ENCODE measurements around the gene L3MBTL2. TPM values are rescaled to one million over a fixed set of nuclear protein-coding genes. Genes with fewer than 3 reads are reported as not detected.

The L3MBTL2 gene
- total and polyA plus RNA-seq, 10 of the 15 experiments (the other 5 are each of a cell fraction or from before 2014, with no cell fraction given), result 13.2 to 37.6 (median 28.2) TPM

GRCh38 chr22:41184679-41185078 lies 20.4 kb upstream of the L3MBTL2 start (continued):
- TF ChIP-seq ZNF592 (IDR thresholded peaks at IDR 0.05), result no peak

GRCh38 chr22:41191467-41191866 lies 13.6 kb upstream of the L3MBTL2 start:
- no peak for ATAC-seq
- Histone ChIP-seq H3K79me2 (ENCODE audit: control insufficient read depth, insufficient read depth, low read length) (no peaks in the 10 kb centered on the region), H3K27ac (ENCODE audit: control insufficient read depth, insufficient read depth) (no peak overlapping the region), H3K4me1 (ENCODE audit: control insufficient read depth, insufficient read depth, low read length) (no peaks in the 10 kb centered on the region), H3K9ac (ENCODE audit: control insufficient read depth, insufficient read depth, low read length) (no peak overlapping the region), H4K20me1 (ENCODE audit: control insufficient read depth, insufficient read depth) (no peaks in the 10 kb centered on the region), H3K4me2 (ENCODE audit: control insufficient read depth, insufficient read depth) (no peak overlapping the region), H2AFZ (ENCODE audit: control insufficient read depth, low read depth, low read length) (no peak overlapping the region), H3K4me3 (no peak overlapping the region), H3K36me3 (ENCODE audit: control insufficient read depth in 2 of 2, insufficient read depth in 2 of 2, low read length in 1 of 2) (no peaks in the 10 kb centered on the region), H3K9me3 (replicated peaks; ENCODE audit: control insufficient read depth, insufficient read depth, low read length) (no peaks in the 10 kb centered on the region), H3K27me3 (replicated peaks in 1 of 2; ENCODE audit: control insufficient read depth in 2 of 2, insufficient read depth in 2 of 2, low read length in 1 of 2) (no peaks in the 10 kb centered on the region)
- ChIA-PET SMC1A (ENCODE audit: uncharacterized antibody, unreplicated experiment) (no interaction called here), CTCF (interaction anchor here (0.8 to 2.1 kb wide), 2 partner anchors 19 to 46 kb away, joined by 3 to 7 read pairs; no protein-coding TSS in a partner anchor), RAD21 (ENCODE audit: unreplicated experiment) (no interaction called here), POLR2A (interaction anchor here (0.7 to 1.1 kb wide), 3 partner anchors 251 to 741 kb away, joined by 3 to 10 read pairs (median 5); no protein-coding TSS in a partner anchor)
- DNase-seq (ENCODE audit: low read depth, low spot score), result no peak
- in situ Hi-C loops (cut with MboI), result no loop called here
- no peak for FAIRE-seq
- BruUV-seq (replicated peaks), result no TSS peak
- intact Hi-C loops (cut with micrococcal nuclease; ENCODE audit: unreplicated experiment), result no loop called here
- WGBS (ENCODE audit: insufficient coverage, insufficient replicate concordance, low lambda C conversion rate, missing lambda C conversion rate), result 46% methylated on average over 2 of the region's 2 CpGs
- no peak for TF ChIP-seq ZNF274 (IDR thresholded peaks at IDR 0.05; ENCODE audit: insufficient read depth, insufficient read length)
- no peak for TF ChIP-seq SP1 (IDR thresholded peaks at IDR 0.05; ENCODE audit: low read depth, low read length)
- no peak for TF ChIP-seq SRF (IDR thresholded peaks at IDR 0.05; ENCODE audit: low read depth in 2 of 2, low read length in 2 of 2)
- TF ChIP-seq ESRRA (IDR thresholded peaks at IDR 0.05; ENCODE audit: low read length), result no peak
- no peak for TF ChIP-seq BCL11A (IDR thresholded peaks at IDR 0.05; ENCODE audit: low read depth, low read length)
- TF ChIP-seq PAX8 (IDR thresholded peaks at IDR 0.05), result no peak
- no peak for TF ChIP-seq ZNF207 (IDR thresholded peaks at IDR 0.05; ENCODE audit: borderline replicate concordance)

All from GM12878 (cell line).